Endodermal cell (in vitro differentiated cells): ENCODE measurements around the gene SCAI. TPM values are rescaled to one million over a fixed set of nuclear protein-coding genes. Genes with fewer than 3 reads are reported as not detected.

Source experiments
- DNase-seq: peaks from one replicate; pipeline ENCODE4 v3.0.0-alpha.2; 2017
- H3K27ac ChIP-seq: 2 replicates; pipeline ENCODE4 v1.5.1; 2013; ENCODE audit warnings: mild to moderate bottlenecking, low read depth, low read length, moderate library complexity
- H3K27me3 ChIP-seq: 2 replicates; pipeline ENCODE4 v1.6.1; 2013; ENCODE audit warnings: mild to moderate bottlenecking, low read length, moderate library complexity; ENCODE audit not compliant: insufficient read depth, control insufficient read depth, poor library complexity, severe bottlenecking
- H3K36me3 ChIP-seq: 2 replicates; pipeline ENCODE4 v1.7.0; 2013; ENCODE audit warnings: mild to moderate bottlenecking, low read length, moderate library complexity; ENCODE audit not compliant: control insufficient read depth, insufficient read depth
- H3K4me1 ChIP-seq: one replicate; pipeline ENCODE4 v1.7.0; 2013; ENCODE audit warnings: low read length; ENCODE audit not compliant: control insufficient read depth, insufficient read depth
- H3K4me3 ChIP-seq: 2 replicates; pipeline ENCODE4 v1.5.1; 2013; ENCODE audit warnings: mild to moderate bottlenecking, low read length, moderate library complexity
- H3K9ac ChIP-seq: 2 replicates; pipeline ENCODE4 v1.6.1; 2013; ENCODE audit warnings: mild to moderate bottlenecking, low read length, moderate library complexity; ENCODE audit not compliant: poor library complexity, severe bottlenecking; ENCODE audit errors: extremely low read depth
- H3K9me3 ChIP-seq: 2 replicates; pipeline ENCODE4 v1.6.1; 2013; ENCODE audit warnings: mild to moderate bottlenecking, low read length, moderate library complexity; ENCODE audit not compliant: control insufficient read depth
- H3K27ac Mint-ChIP-seq: 2 replicates; pipeline ENCODE4 v1.8.0; 2020; ENCODE audit warnings: mixed read lengths
- H3K27me3 Mint-ChIP-seq: 2 replicates; pipeline ENCODE4 v1.8.0; 2021; ENCODE audit warnings: mild to moderate bottlenecking, mixed read lengths; ENCODE audit not compliant: insufficient read depth
- H3K36me3 Mint-ChIP-seq: 2 replicates; pipeline ENCODE4 v1.8.0; 2020; ENCODE audit warnings: low read depth, mixed read lengths
- H3K4me1 Mint-ChIP-seq: 2 replicates; pipeline ENCODE4 v1.8.0; 2020; ENCODE audit warnings: mixed read lengths
- H3K4me3 Mint-ChIP-seq: 2 replicates; pipeline ENCODE4 v1.8.0; 2020; ENCODE audit warnings: mild to moderate bottlenecking, moderate library complexity, mixed read lengths
- H3K9me3 Mint-ChIP-seq: 2 replicates; pipeline ENCODE4 v1.8.0; 2020; ENCODE audit warnings: mild to moderate bottlenecking, mixed read lengths
- CTCF ChIP-seq: fragments of 200-600 bp; sonication (generic); conservative IDR thresholded peaks from 2 replicates; pipeline ENCODE4 v1.5.0; 2021; ENCODE audit warnings: antibody characterized with exemption, mild to moderate bottlenecking
- WGBS, 2 experiments: methylation state at CpG; one replicate each; pipeline versions ENCODE4 v1.1.5 to v1.1.7; 2013; ENCODE audit warnings: missing lambda C conversion rate in 2 of 2, mixed read lengths in 1 of 2; ENCODE audit not compliant: insufficient coverage in 1 of 2, insufficient read length in 1 of 2; 5-methylcytosine and 5-hydroxymethylcytosine counted together
- total RNA-seq, 2 donors: library from RNA; stranded (reverse); fragmentation: NEBNext Ultra II Directional in 1 of 2; extraction: Animal tissue kit (Norgen Biotek cat#: 25700) in 1 of 2; gene quantifications; 2 replicates in 1 of 2; 3 replicates in 1 of 2; pipeline ENCODE4 v1.2.1, GENCODE V29; 2021

Gene SCAI
- total RNA-seq, 2 donors from 2014 or later: 22.9 to 34.7 TPM

GRCh38 chr9:125079931-125080330 is 63.4 kb downstream of the SCAI start:
- H3K36me3 Mint-ChIP-seq: peaks cover 40% of the 10 kb centered on the region
- peaks cover 42% of the 10 kb centered on the region for H3K9me3 Mint-ChIP-seq
- no peak overlapping the region for H3K4me3 Mint-ChIP-seq
- TF ChIP-seq CTCF: no peak
- no peak overlapping the region for H3K27ac ChIP-seq
- H3K27me3 Mint-ChIP-seq: no peaks in the 10 kb centered on the region
- H3K9ac ChIP-seq: no peak overlapping the region
- no peaks in the 10 kb centered on the region for H3K4me1 ChIP-seq
- H3K4me1 Mint-ChIP-seq: no peaks in the 10 kb centered on the region
- H3K27ac Mint-ChIP-seq: no peak overlapping the region
- peaks cover 17% of the 10 kb centered on the region for H3K36me3 ChIP-seq
- 86% methylated on average over 2 of the region's 2 CpGs; no CpG with 5 or more reads in 1 of the 2 experiments for WGBS, 2 experiments
- H3K27me3 ChIP-seq: no peaks in the 10 kb centered on the region
- no peak overlapping the region for H3K4me3 ChIP-seq
- H3K9me3 ChIP-seq: peaks cover 28% of the 10 kb centered on the region
- no peak for DNase-seq

GRCh38 chr9:125075997-125076396 is 67.3 kb downstream of the SCAI start:
- H3K9me3 ChIP-seq: peaks cover 5% of the 10 kb centered on the region
- no peak overlapping the region for H3K9ac ChIP-seq
- TF ChIP-seq CTCF: no peak
- Mint-ChIP-seq H3K27ac (no peak overlapping the region), H3K4me3 (no peak overlapping the region), H3K36me3 (peaks cover 17% of the 10 kb centered on the region), H3K9me3 (peaks cover 9% of the 10 kb centered on the region), H3K4me1 (no peaks in the 10 kb centered on the region), H3K27me3 (no peaks in the 10 kb centered on the region)
- no peak overlapping the region for H3K27ac ChIP-seq
- H3K4me1 ChIP-seq: no peaks in the 10 kb centered on the region
- no peaks in the 10 kb centered on the region for H3K27me3 ChIP-seq
- DNase-seq: no peak
- H3K4me3 ChIP-seq: no peak overlapping the region
- peaks cover 3% of the 10 kb centered on the region for H3K36me3 ChIP-seq
- WGBS, 2 experiments: 95 to 97% methylated on average over 4 to 7 of the region's 7 CpGs

DNA sequence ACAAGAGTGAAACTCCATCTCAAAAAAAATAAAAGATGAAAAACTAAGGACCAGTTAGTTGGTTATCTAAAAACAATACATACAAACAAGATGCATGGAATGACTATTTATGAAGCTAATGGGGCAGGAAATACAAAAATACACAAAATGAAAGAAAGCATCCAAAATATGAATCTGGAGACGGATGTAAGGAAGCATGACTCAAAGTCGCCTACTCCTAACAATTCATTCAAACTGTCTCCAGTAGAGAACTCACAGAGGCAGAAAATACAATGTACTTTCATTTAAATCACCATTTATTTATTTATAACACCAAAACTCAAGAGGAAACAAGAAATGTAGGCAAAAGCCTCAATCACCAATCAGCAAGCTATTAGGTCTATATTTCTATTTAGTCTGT is 68.4 kb downstream of the SCAI start:
- Histone ChIP-seq H3K36me3 (peaks cover 3% of the 10 kb centered on the region), H3K4me1 (no peaks in the 10 kb centered on the region), H3K9ac (no peak overlapping the region), H3K27ac (no peak overlapping the region), H3K27me3 (no peaks in the 10 kb centered on the region), H3K4me3 (no peak overlapping the region), H3K9me3 (no peaks in the 10 kb centered on the region)
- DNase-seq: no peak
- 85 to 95% methylated on average over 2 of the region's 2 CpGs for WGBS, 2 experiments
- H3K27ac Mint-ChIP-seq: no peak overlapping the region
- no peaks in the 10 kb centered on the region for H3K27me3 Mint-ChIP-seq
- H3K36me3 Mint-ChIP-seq: peaks cover 16% of the 10 kb centered on the region
- no peak overlapping the region for H3K4me3 Mint-ChIP-seq
- no peak for TF ChIP-seq CTCF
- no peaks in the 10 kb centered on the region for H3K9me3 Mint-ChIP-seq
- H3K4me1 Mint-ChIP-seq: no peaks in the 10 kb centered on the region
